Mesenchymal stem cell (in vitro differentiated cells and primary cell): ENCODE results near the gene GLOD4. TPM values are rescaled to one million over a fixed set of nuclear protein-coding genes. Genes with fewer than 3 reads are reported as not detected.
"Not testable (repeated sequence)": the region's sequence is repeated elsewhere in the genome, so short reads cannot be mapped to it uniquely, and the experiment has no call there.

Source experiments
- DNase-seq: peaks from one replicate; pipeline ENCODE4 v3.0.0-alpha.2; 2013
- H2AFZ ChIP-seq: one replicate; pipeline ENCODE4 v1.6.1; 2013; ENCODE audit warnings: low read depth, mild to moderate bottlenecking, control low read depth, inconsistent platforms, low read length, moderate library complexity
- H2AK5ac ChIP-seq: 2 replicates; pipeline ENCODE4 v1.6.1; 2013; ENCODE audit warnings: low read length, moderate library complexity, mild to moderate bottlenecking, inconsistent platforms; ENCODE audit not compliant: severe bottlenecking
- H2BK120ac ChIP-seq: one replicate; pipeline ENCODE4 v1.6.1; 2013; ENCODE audit warnings: low read depth, mild to moderate bottlenecking, inconsistent platforms, low read length, moderate library complexity
- H2BK12ac ChIP-seq, 2 experiments: one replicate each; pipeline ENCODE4 v1.6.1; 2013; ENCODE audit warnings: inconsistent platforms in 2 of 2, low read length in 2 of 2, mild to moderate bottlenecking in 2 of 2, moderate library complexity in 2 of 2, control low read depth in 1 of 2
- H2BK15ac ChIP-seq: one replicate; pipeline ENCODE4 v1.6.1; 2013; ENCODE audit warnings: mild to moderate bottlenecking, low read depth, inconsistent platforms; ENCODE audit not compliant: poor library complexity, severe bottlenecking
- H2BK5ac ChIP-seq: 2 replicates; pipeline ENCODE4 v1.6.1; 2013; ENCODE audit warnings: low read depth, mild to moderate bottlenecking, low read length, control low read depth, inconsistent platforms; ENCODE audit not compliant: poor library complexity, severe bottlenecking
- H3K14ac ChIP-seq, 2 experiments: one replicate each; pipeline ENCODE4 v1.6.1; 2013; ENCODE audit warnings: inconsistent platforms in 2 of 2, low read length in 2 of 2, control low read depth in 1 of 2, mild to moderate bottlenecking in 1 of 2, moderate library complexity in 1 of 2
- H3K18ac ChIP-seq, 2 experiments: one replicate each; pipeline ENCODE4 v1.6.1; 2013; ENCODE audit warnings: inconsistent platforms in 2 of 2, low read length in 2 of 2, control low read depth in 1 of 2, low read depth in 1 of 2, mild to moderate bottlenecking in 1 of 2
- H3K23ac ChIP-seq, 2 experiments: one replicate each; pipeline ENCODE4 v1.6.1; 2013; ENCODE audit warnings: inconsistent platforms in 2 of 2, low read length in 2 of 2, mild to moderate bottlenecking in 2 of 2, moderate library complexity in 2 of 2, control low read depth in 1 of 2
- H3K27ac ChIP-seq: 2 replicates; pipeline ENCODE4 v1.5.1; 2013; ENCODE audit warnings: mild to moderate bottlenecking, moderate library complexity, low read length, control low read depth, inconsistent platforms; ENCODE audit not compliant: poor library complexity, severe bottlenecking
- H3K27me3 ChIP-seq, 2 experiments: 2 replicates each; pipeline versions ENCODE4 v1.6.1 to v1.7.0; 2013; ENCODE audit warnings: low read length in 2 of 2, mild to moderate bottlenecking in 2 of 2, moderate library complexity in 2 of 2, control low read depth in 1 of 2, inconsistent platforms in 1 of 2; ENCODE audit not compliant: control insufficient read depth in 1 of 2, insufficient read depth in 1 of 2
- H3K36me3 ChIP-seq, 2 experiments: 2 replicates each; pipeline versions ENCODE4 v1.6.1 to v1.7.0; 2013; ENCODE audit warnings: low read length in 2 of 2, control low read depth in 1 of 2, inconsistent platforms in 1 of 2, low read depth in 1 of 2, mild to moderate bottlenecking in 1 of 2; ENCODE audit not compliant: insufficient read depth in 2 of 2, control insufficient read depth in 1 of 2
- H3K4ac ChIP-seq, 2 experiments: one replicate each; pipeline ENCODE4 v1.6.1; 2013; ENCODE audit warnings: inconsistent platforms in 2 of 2, low read length in 2 of 2, mild to moderate bottlenecking in 2 of 2, moderate library complexity in 2 of 2, control low read depth in 1 of 2, low read depth in 1 of 2
- H3K4me1 ChIP-seq: 2 replicates; pipeline ENCODE4 v1.6.1; 2013; ENCODE audit warnings: low read depth, low read length, control low read depth; ENCODE audit not compliant: control insufficient read depth, insufficient read depth
- H3K4me2 ChIP-seq: 2 replicates; pipeline ENCODE4 v1.6.1; 2013; ENCODE audit warnings: low read length, mild to moderate bottlenecking, inconsistent platforms; ENCODE audit not compliant: poor library complexity, severe bottlenecking
- H3K4me3 ChIP-seq, 2 experiments: 2 replicates each; pipeline versions ENCODE4 v1.5.1 to v1.7.0; 2013; ENCODE audit warnings: low read length in 2 of 2, mild to moderate bottlenecking in 2 of 2, control low read depth in 1 of 2, low read depth in 1 of 2; ENCODE audit not compliant: insufficient read depth in 1 of 2
- H3K79me1 ChIP-seq: replicated peaks from 2 replicates; pipeline ENCODE4 v1.6.1; 2013; ENCODE audit warnings: mild to moderate bottlenecking, control low read depth, low read length, inconsistent platforms; ENCODE audit not compliant: poor library complexity, severe bottlenecking
- H3K9ac ChIP-seq: 2 replicates; pipeline ENCODE4 v1.7.0; 2013; ENCODE audit warnings: mild to moderate bottlenecking, low read length, moderate library complexity
- H3K9me3 ChIP-seq: 2 replicates; pipeline ENCODE4 v1.7.0; 2013; ENCODE audit warnings: mild to moderate bottlenecking, low read length; ENCODE audit not compliant: control insufficient read depth
- H4K8ac ChIP-seq: one replicate; pipeline ENCODE4 v1.6.1; 2013; ENCODE audit warnings: inconsistent platforms, mild to moderate bottlenecking, low read length, moderate library complexity
- H4K91ac ChIP-seq: one replicate; pipeline ENCODE4 v1.6.1; 2013; ENCODE audit warnings: mild to moderate bottlenecking, low read length, inconsistent platforms
- WGBS: methylation state at CpG from one replicate; pipeline ENCODE4 v1.1.7; 2013; ENCODE audit warnings: mixed read lengths; 5-methylcytosine and 5-hydroxymethylcytosine counted together
- polyA plus RNA-seq, 2 experiments: library from polyadenylated mRNA; stranded (reverse); fragments of 200-250 nt; gene quantifications; one replicate each; pipeline ENCODE4 v1.2.3, GENCODE V29; 2013

The GLOD4 gene
- 35.2 TPM for polyA plus RNA-seq (2013, experiment 1 of 2)
- polyA plus RNA-seq (2013, experiment 2 of 2), result 34.5 TPM

DNA sequence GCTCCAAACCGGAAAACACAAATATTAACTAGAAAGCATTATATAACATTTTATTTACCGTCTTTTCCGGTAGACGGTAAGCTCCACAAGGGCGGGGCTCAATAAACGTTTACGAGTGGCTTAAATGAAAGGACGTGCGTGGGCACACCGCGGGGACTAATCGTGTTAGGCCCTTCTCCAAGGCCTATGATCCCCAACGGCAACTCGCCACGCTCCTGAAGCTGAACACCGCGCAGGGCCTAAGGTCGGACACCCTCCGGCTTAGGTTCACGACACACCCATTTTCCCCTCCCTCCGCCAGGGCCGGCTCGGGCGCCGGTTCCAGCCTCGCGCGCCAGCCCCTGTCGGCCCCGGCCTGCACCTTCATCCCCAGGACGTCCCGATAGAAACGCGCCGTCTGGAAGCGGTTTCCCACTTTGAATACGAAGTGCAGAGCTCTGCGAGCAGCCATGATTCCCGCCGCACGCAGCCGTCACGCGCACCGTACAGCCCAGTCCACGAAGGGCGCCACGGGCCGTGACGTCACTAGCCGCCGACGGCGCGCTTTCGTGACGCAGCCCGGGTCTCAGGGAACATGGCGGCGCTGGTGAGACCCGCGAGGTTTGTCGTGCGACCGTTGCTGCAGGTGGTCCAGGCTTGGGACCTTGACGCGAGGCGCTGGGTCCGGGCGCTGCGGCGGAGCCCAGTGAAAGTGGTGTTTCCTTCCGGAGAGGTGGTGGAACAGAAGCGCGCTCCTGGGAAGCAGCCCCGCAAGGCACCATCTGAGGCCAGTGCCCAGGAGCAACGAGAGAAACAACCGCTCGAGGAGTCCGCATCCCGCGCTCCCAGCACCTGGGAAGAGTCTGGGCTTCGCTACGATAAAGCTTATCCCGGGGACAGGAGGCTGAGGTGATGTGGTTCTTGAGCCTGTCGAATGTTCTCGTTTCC is at the start of gene GLOD4, which contains the start of gene MRM3:
Gene GLOD4, minus strand, starts transcription at position 476 of the 927 bp plus-strand sequence. Its CDS starts 25 bp downstream, at position 451.
Gene MRM3, plus strand, starts transcription at position 549 of the 927 bp plus-strand sequence. Its CDS starts 26 bp downstream, at position 575.
- under 1% methylated on average over 87 of the region's 87 CpGs for WGBS
- Histone ChIP-seq H3K18ac (peak within 1 kb of the TSS; percentile 88 to 91), H3K9me3 (no peaks in the 10 kb centered on the region), H4K8ac (peak within 1 kb of the TSS; percentile 78), H2BK5ac (no peak within 1 kb of the TSS), H4K91ac (peak within 1 kb of the TSS; percentile 90), H3K27me3 (no peaks in the 10 kb centered on the region), H3K9ac (peak within 1 kb of the TSS; percentile 99), H3K4me2 (peak within 1 kb of the TSS; percentile 94), H2BK12ac (no peak within 1 kb of the TSS), H3K4me1 (peaks cover 8% of the 10 kb centered on the region), H2BK120ac (no peak within 1 kb of the TSS), H2AK5ac (peak within 1 kb of the TSS; percentile 35), H2AFZ (peak within 1 kb of the TSS; percentile 85), H3K79me1 (peaks cover 26% of the 10 kb centered on the region), H3K27ac (peak within 1 kb of the TSS; percentile 25), H3K4me3 (peak within 1 kb of the TSS; percentile 90 to 100), H3K23ac (no peak within 1 kb of the TSS), H3K36me3 (peaks cover 12 to 32% of the 10 kb centered on the region in 2 experiments), H3K4ac (peak within 1 kb of the TSS; percentile 64 to 80), H2BK15ac (peak within 1 kb of the TSS; percentile 74), H3K14ac (peak within 1 kb of the TSS in 1 of 2 experiments; percentile 94)
- peak; percentile 90 for DNase-seq

- 94% methylated on average over 7 of the region's 7 CpGs for WGBS
- no peak overlapping the region for H3K27ac ChIP-seq
- no peak overlapping the region for H3K9ac ChIP-seq
- no peak overlapping the region for H3K18ac ChIP-seq
- no peak overlapping the region for H2AK5ac ChIP-seq
- H3K23ac ChIP-seq, result no peak overlapping the region
- no peak overlapping the region for H2BK15ac ChIP-seq
- no peaks in the 10 kb centered on the region for H3K27me3 ChIP-seq
- H3K4me1 ChIP-seq, result peaks cover 10% of the 10 kb centered on the region
- H2BK120ac ChIP-seq, result no peak overlapping the region
- H3K4ac ChIP-seq, result no peak overlapping the region
- peaks cover 0 to 10% of the 10 kb centered on the region in 2 experiments for H3K36me3 ChIP-seq
- H2BK5ac ChIP-seq, result no peak overlapping the region
- no peak overlapping the region for H4K8ac ChIP-seq
- no peak overlapping the region for H2BK12ac ChIP-seq
- no peak overlapping the region for H3K14ac ChIP-seq
- H4K91ac ChIP-seq, result no peak overlapping the region
- no peak overlapping the region for H2AFZ ChIP-seq
- H3K4me3 ChIP-seq, result no peak overlapping the region
- peaks cover 29% of the 10 kb centered on the region for H3K79me1 ChIP-seq
- H3K9me3 ChIP-seq, result peaks cover 4% of the 10 kb centered on the region
- no peak overlapping the region for H3K4me2 ChIP-seq
- DNase-seq, result no peak
These were observed 48.9 kb upstream of the GLOD4 start for GRCh38 chr17:830950-831349.

GRCh38 chr17:830381-830780 is 48.3 kb upstream of the GLOD4 start:
- H2BK15ac ChIP-seq, result peak overlapping the region; percentile 88
- peak overlapping the region; percentile 76 for H4K8ac ChIP-seq
- H3K4me1 ChIP-seq, result peaks cover 9% of the 10 kb centered on the region
- WGBS, result 58% methylated on average over 19 of the region's 19 CpGs
- H3K14ac ChIP-seq, result no peak overlapping the region
- H3K27me3 ChIP-seq, result peaks cover 0 to 4% of the 10 kb centered on the region in 2 experiments
- no peak overlapping the region for H3K9ac ChIP-seq
- peak overlapping the region in 1 of 2 experiments; percentile 14 for H3K18ac ChIP-seq
- H4K91ac ChIP-seq, result peak overlapping the region; percentile 20
- no peak overlapping the region for H3K4ac ChIP-seq
- H3K9me3 ChIP-seq, result peaks cover 4% of the 10 kb centered on the region
- peaks cover 0 to 15% of the 10 kb centered on the region in 2 experiments for H3K36me3 ChIP-seq
- H3K4me2 ChIP-seq, result no peak overlapping the region
- H3K23ac ChIP-seq, result no peak overlapping the region
- H2BK120ac ChIP-seq, result peak overlapping the region; percentile 44
- DNase-seq, result no peak
- no peak overlapping the region for H2BK5ac ChIP-seq
- no peak overlapping the region for H2BK12ac ChIP-seq
- H3K27ac ChIP-seq, result no peak overlapping the region
- H3K4me3 ChIP-seq, result no peak overlapping the region
- peaks cover 34% of the 10 kb centered on the region for H3K79me1 ChIP-seq
- no peak overlapping the region for H2AFZ ChIP-seq
- H2AK5ac ChIP-seq, result no peak overlapping the region

GRCh38 chr17:829614-830013 is 47.5 kb upstream of the GLOD4 start:
- 71% methylated on average over 1 of the region's 3 CpGs for WGBS

More at GRCh38 chr17:829614-830013, 47.5 kb upstream of the GLOD4 start:
- not testable (repeated sequence) for H2BK15ac ChIP-seq, H3K27ac ChIP-seq, H3K4me1 ChIP-seq, H2BK5ac ChIP-seq, H3K18ac ChIP-seq, H3K4me3 ChIP-seq, DNase-seq, H3K27me3 ChIP-seq, H3K4ac ChIP-seq, H3K4me2 ChIP-seq, H3K23ac ChIP-seq, H2AFZ ChIP-seq, H3K9me3 ChIP-seq, H3K9ac ChIP-seq, H2AK5ac ChIP-seq, H2BK120ac ChIP-seq, H4K8ac ChIP-seq, H3K14ac ChIP-seq, H4K91ac ChIP-seq, H2BK12ac ChIP-seq
- Histone ChIP-seq H3K36me3 (peaks cover 0 to 22% of the 10 kb centered on the region in 2 experiments), H3K79me1 (peaks cover 39% of the 10 kb centered on the region)
